Measurements from ENCODE around the gene C17orf78.

DNA sequence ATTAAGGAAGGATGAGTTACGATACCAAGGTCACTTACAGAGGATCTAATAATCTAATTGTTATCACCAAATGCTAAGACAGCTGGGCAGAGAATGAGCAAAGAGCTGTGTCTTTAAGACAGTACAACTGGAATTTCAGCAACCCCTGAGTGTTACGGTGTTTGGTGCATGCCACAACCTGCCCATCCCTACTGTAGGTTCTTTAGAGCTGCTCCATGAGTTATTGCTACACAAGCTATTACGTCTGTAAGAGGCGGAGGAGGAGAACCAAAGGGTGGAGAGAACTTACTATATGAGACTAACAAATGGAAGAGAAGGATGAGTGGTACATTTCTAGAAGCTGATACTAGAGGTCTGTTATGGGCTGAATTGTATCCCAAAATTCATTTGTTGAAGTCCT is 14.2 kb upstream of the C17orf78 start:
- no peak for TF ChIP-seq EP300 (IDR thresholded peaks at IDR 0.05)
- TF ChIP-seq, protein P1, sequence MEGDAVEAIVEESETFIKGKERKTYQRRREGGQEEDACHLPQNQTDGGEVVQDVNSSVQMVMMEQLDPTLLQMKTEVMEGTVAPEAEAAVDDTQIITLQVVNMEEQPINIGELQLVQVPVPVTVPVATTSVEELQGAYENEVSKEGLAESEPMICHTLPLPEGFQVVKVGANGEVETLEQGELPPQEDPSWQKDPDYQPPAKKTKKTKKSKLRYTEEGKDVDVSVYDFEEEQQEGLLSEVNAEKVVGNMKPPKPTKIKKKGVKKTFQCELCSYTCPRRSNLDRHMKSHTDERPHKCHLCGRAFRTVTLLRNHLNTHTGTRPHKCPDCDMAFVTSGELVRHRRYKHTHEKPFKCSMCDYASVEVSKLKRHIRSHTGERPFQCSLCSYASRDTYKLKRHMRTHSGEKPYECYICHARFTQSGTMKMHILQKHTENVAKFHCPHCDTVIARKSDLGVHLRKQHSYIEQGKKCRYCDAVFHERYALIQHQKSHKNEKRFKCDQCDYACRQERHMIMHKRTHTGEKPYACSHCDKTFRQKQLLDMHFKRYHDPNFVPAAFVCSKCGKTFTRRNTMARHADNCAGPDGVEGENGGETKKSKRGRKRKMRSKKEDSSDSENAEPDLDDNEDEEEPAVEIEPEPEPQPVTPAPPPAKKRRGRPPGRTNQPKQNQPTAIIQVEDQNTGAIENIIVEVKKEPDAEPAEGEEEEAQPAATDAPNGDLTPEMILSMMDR (IDR thresholded peaks at IDR 0.05), result no peak
- TF ChIP-seq POLR2A (IDR thresholded peaks at IDR 0.05), result no peak

Data from ovary (tissue), 3 donors.